PC-9 (cell line): ENCODE measurements around the gene UTY. TPM values are rescaled to one million over a fixed set of nuclear protein-coding genes. Genes with fewer than 3 reads are reported as not detected.

Experiments
- BruUV-seq: library from RNA; stranded (reverse); fragments of 400-500 nt; replicated peaks from 2 replicates; lab custom pipeline; 2021; lab: Mats Ljungman, UMichigan
- CTCF ChIA-PET: fragments of 300-600 bp; sonication (Branson Sonifier 250); formaldehyde crosslinking; loops from one replicate; lab custom pipeline; 2022; ENCODE audit warnings: antibody characterized with exemption; lab: Charles Lee
- POLR2A ChIA-PET: fragments of 300-600 bp; sonication (Branson Sonifier 250); formaldehyde crosslinking; loops from one replicate; lab custom pipeline; 2022; ENCODE audit warnings: antibody characterized with exemption; ENCODE audit not compliant: unreplicated experiment; lab: Charles Lee
- DNase-seq, 2 experiments: peaks; one replicate each; pipeline versions ENCODE4 v3.0.0 to v3.0.0-alpha.2; 2015 to 2022; ENCODE audit warnings: mixed read lengths in 1 of 2
- H2AFZ ChIP-seq: fragments of 200-600 bp; sonication (generic); 2 replicates; pipeline ENCODE4 v1.8.1; 2017; ENCODE audit warnings: antibody characterized with exemption
- H3F3A ChIP-seq: fragments of 200-600 bp; sonication (generic); 2 replicates; pipeline ENCODE4 v1.8.1; 2017; ENCODE audit warnings: antibody characterized with exemption, mild to moderate bottlenecking, low read depth; ENCODE audit not compliant: insufficient read depth
- H3K27ac ChIP-seq: fragments of 200-600 bp; sonication (generic); 2 replicates; pipeline ENCODE4 v1.6.1; 2016; ENCODE audit warnings: mixed run types
- H3K27me3 ChIP-seq: fragments of 200-600 bp; sonication (generic); 2 replicates; pipeline ENCODE4 v1.6.1; 2016; ENCODE audit warnings: low read depth, mixed run types; ENCODE audit not compliant: insufficient read depth
- H3K36me3 ChIP-seq: fragments of 200-600 bp; sonication (generic); 2 replicates; pipeline ENCODE4 v1.6.1; 2016; ENCODE audit warnings: low read depth, mixed run types
- H3K4me1 ChIP-seq: fragments of 200-600 bp; sonication (generic); replicated peaks from 2 replicates; pipeline ENCODE4 v1.6.1; 2016; ENCODE audit warnings: mixed run types; ENCODE audit not compliant: insufficient read depth
- H3K4me2 ChIP-seq: fragments of 200-600 bp; sonication (generic); 2 replicates; pipeline ENCODE4 v1.6.1; 2017; ENCODE audit warnings: mixed run types
- H3K4me3 ChIP-seq: fragments of 200-600 bp; sonication (generic); 2 replicates; pipeline ENCODE4 v1.6.1; 2016; ENCODE audit warnings: mixed run types
- H3K79me2 ChIP-seq: fragments of 200-600 bp; sonication (generic); 2 replicates; pipeline ENCODE4 v1.6.1; 2017; ENCODE audit warnings: low read depth, mixed run types
- H3K9me2 ChIP-seq: fragments of 200-600 bp; sonication (generic); 2 replicates; pipeline ENCODE4 v1.8.1; 2017; ENCODE audit warnings: mild to moderate bottlenecking; ENCODE audit not compliant: insufficient read depth
- H3K9me3 ChIP-seq: fragments of 200-600 bp; sonication (generic); 2 replicates; pipeline ENCODE4 v1.8.1; 2016; ENCODE audit warnings: low read depth; ENCODE audit not compliant: insufficient read depth
- H4K20me1 ChIP-seq: fragments of 200-600 bp; sonication (generic); 2 replicates; pipeline ENCODE4 v1.8.1; 2017; ENCODE audit not compliant: insufficient read depth
- CTCF ChIP-seq: fragments of 200-600 bp; sonication (generic); conservative IDR thresholded peaks from 2 replicates; pipeline ENCODE4 v1.6.1; 2017; ENCODE audit warnings: mixed run types, antibody characterized with exemption, mild to moderate bottlenecking, moderate library complexity
- EZH2 ChIP-seq: fragments of 200-600 bp; sonication (generic); IDR thresholded peaks from 2 replicates; pipeline ENCODE4 v1.8.0; 2017; ENCODE audit warnings: antibody characterized with exemption, low read depth
- intact Hi-C: fragments of 100-400 bp; cut with micrococcal nuclease; formaldehyde crosslinking; loops from one replicate; pipeline ENCODE4 v1.10.0; 2022; ENCODE audit not compliant: unreplicated experiment
- total RNA-seq: library from RNA; stranded (reverse); gene quantifications from 2 replicates; pipeline ENCODE4 v1.2.3, GENCODE V29; 2021

Gene UTY
- total RNA-seq, 1 experiment from 2014 or later: not detected

- CTCF ChIA-PET: no interaction called here
Observed at GRCh38 chrY:13339381-13339780, 140.5 kb downstream of the UTY start.

DNA sequence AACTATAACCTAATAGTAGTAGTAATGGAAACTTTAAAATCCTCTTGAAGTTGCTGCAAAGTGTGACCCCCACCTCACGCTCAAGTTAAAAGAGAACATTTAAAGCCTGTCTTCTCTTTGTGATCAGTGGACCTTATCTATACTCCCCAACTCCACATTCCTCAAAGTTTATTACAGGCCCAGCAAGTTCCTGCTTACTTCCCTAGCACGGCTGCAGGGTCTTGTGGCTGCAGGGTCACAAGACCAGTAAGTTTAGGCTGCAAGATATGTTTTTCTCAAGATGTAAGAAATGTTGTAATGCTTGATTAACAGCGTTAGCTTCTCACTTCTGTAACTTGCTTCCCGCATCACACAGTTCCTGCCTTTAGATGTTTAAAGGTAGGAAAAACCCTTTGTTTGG, 141.1 kb downstream of the UTY start:
- Histone ChIP-seq H4K20me1 (no peaks in the 10 kb centered on the region), H3K4me2 (no peak overlapping the region), H3F3A (no peaks in the 10 kb centered on the region), H3K27me3 (no peaks in the 10 kb centered on the region), H3K4me3 (no peak overlapping the region), H2AFZ (no peak overlapping the region), H3K9me2 (no peaks in the 10 kb centered on the region), H3K36me3 (no peaks in the 10 kb centered on the region), H3K4me1 (no peaks in the 10 kb centered on the region), H3K79me2 (no peaks in the 10 kb centered on the region), H3K27ac (no peak overlapping the region), H3K9me3 (no peaks in the 10 kb centered on the region)
- CTCF ChIA-PET: no interaction called here
- intact Hi-C loops: no loop called here
- no TSS peak for BruUV-seq
- POLR2A ChIA-PET: no interaction called here
- TF ChIP-seq EZH2 (no peak), CTCF (no peak)
- no peak for DNase-seq

More at GRCh38 chrY:13339381-13339780, 140.5 kb downstream of the UTY start:
- no peak overlapping the region for H2AFZ ChIP-seq
- TF ChIP-seq CTCF (no peak), EZH2 (no peak)
- no peaks in the 10 kb centered on the region for H3F3A ChIP-seq
- no peaks in the 10 kb centered on the region for H3K9me3 ChIP-seq
- no peak for DNase-seq
- no TSS peak for BruUV-seq
- intact Hi-C loops: no loop called here
- no peak overlapping the region for H3K4me2 ChIP-seq
- H3K36me3 ChIP-seq: no peaks in the 10 kb centered on the region
- POLR2A ChIA-PET: no interaction called here
- no peaks in the 10 kb centered on the region for H4K20me1 ChIP-seq
- no peaks in the 10 kb centered on the region for H3K9me2 ChIP-seq
- H3K79me2 ChIP-seq: no peaks in the 10 kb centered on the region
- no peaks in the 10 kb centered on the region for H3K4me1 ChIP-seq
- H3K27me3 ChIP-seq: no peaks in the 10 kb centered on the region
- no peak overlapping the region for H3K4me3 ChIP-seq
- H3K27ac ChIP-seq: no peak overlapping the region

GRCh38 chrY:13337934-13338333, 141.9 kb downstream of the UTY start:
- H3K27me3 ChIP-seq: no peaks in the 10 kb centered on the region
- H3F3A ChIP-seq: no peaks in the 10 kb centered on the region
- no peaks in the 10 kb centered on the region for H4K20me1 ChIP-seq
- no TSS peak for BruUV-seq
- H3K9me2 ChIP-seq: no peaks in the 10 kb centered on the region
- no peaks in the 10 kb centered on the region for H3K4me1 ChIP-seq
- H3K27ac ChIP-seq: no peak overlapping the region
- intact Hi-C loops: no loop called here
- no peak overlapping the region for H3K4me2 ChIP-seq
- no peak overlapping the region for H2AFZ ChIP-seq
- H3K9me3 ChIP-seq: no peaks in the 10 kb centered on the region
- TF ChIP-seq EZH2: no peak
- no peak for TF ChIP-seq CTCF
- no peak overlapping the region for H3K4me3 ChIP-seq
- POLR2A ChIA-PET: no interaction called here
- H3K79me2 ChIP-seq: no peaks in the 10 kb centered on the region
- H3K36me3 ChIP-seq: no peaks in the 10 kb centered on the region
- CTCF ChIA-PET: no interaction called here
- no peak for DNase-seq
